ENCODE results near the gene LCN2. TPM values are rescaled to one million over a fixed set of nuclear protein-coding genes. Genes with fewer than 3 reads are reported as not detected.

Gene LCN2
- total and polyA plus RNA-seq, 10 of the 15 experiments (the other 5 are each of a cell fraction or from before 2014, with no cell fraction given), result not detected

DNA sequence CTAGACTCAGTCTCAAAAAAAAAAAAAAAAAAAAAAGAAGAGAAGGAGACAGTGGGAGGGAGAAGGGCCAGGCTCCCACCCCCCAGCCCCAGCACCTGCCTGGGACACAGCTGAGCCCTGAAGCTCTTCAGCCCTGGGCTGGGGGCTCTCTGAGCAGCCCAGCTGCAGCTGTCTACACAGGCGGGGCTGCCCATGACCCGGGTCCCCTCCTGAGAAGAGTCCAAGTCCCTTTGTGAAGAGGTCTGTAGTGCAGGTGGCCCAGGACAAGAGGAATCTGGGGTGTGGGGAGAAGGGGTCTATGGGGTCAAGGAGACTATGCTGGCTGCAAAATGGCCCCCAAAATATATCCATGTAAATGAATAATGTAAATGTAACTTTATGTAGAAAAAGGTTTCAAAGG lies 6.7 kb upstream of the LCN2 start:
- Histone ChIP-seq H3K9ac (ENCODE audit: control insufficient read depth, insufficient read depth, low read length) (no peak overlapping the region), H3K4me2 (ENCODE audit: control insufficient read depth, insufficient read depth) (no peak overlapping the region), H4K20me1 (ENCODE audit: control insufficient read depth, insufficient read depth) (no peaks in the 10 kb centered on the region), H2AFZ (ENCODE audit: control insufficient read depth, low read depth, low read length) (no peak overlapping the region), H3K9me3 (replicated peaks; ENCODE audit: control insufficient read depth, insufficient read depth, low read length) (no peaks in the 10 kb centered on the region), H3K4me1 (ENCODE audit: control insufficient read depth, insufficient read depth, low read length) (no peaks in the 10 kb centered on the region), H3K27me3 (replicated peaks in 1 of 2; ENCODE audit: control insufficient read depth in 2 of 2, insufficient read depth in 2 of 2, low read length in 1 of 2) (no peaks in the 10 kb centered on the region), H3K4me3 (no peak overlapping the region), H3K36me3 (ENCODE audit: control insufficient read depth in 2 of 2, insufficient read depth in 2 of 2, low read length in 1 of 2) (no peaks in the 10 kb centered on the region), H3K79me2 (ENCODE audit: control insufficient read depth, insufficient read depth, low read length) (no peaks in the 10 kb centered on the region), H3K27ac (ENCODE audit: control insufficient read depth, insufficient read depth) (no peak overlapping the region)
- no TSS peak for BruUV-seq (replicated peaks)
- RAD21 ChIA-PET (ENCODE audit: unreplicated experiment), result no interaction called here
- CTCF ChIA-PET, result interaction anchor here (0.8 to 1.5 kb wide), 4 partner anchors 14 to 25 kb away, joined by 3 to 5 read pairs (median 4); no protein-coding TSS in a partner anchor
- DNase-seq (ENCODE audit: low read depth, low spot score) (no peak), ATAC-seq (no peak), FAIRE-seq (no peak)
- WGBS (ENCODE audit: insufficient coverage, insufficient replicate concordance, low lambda C conversion rate, missing lambda C conversion rate), result 0% methylated on average over 2 of the region's 2 CpGs
- intact Hi-C loops (cut with micrococcal nuclease; ENCODE audit: unreplicated experiment) (no loop called here), in situ Hi-C loops (cut with MboI) (no loop called here)
- SMC1A ChIA-PET (ENCODE audit: uncharacterized antibody, unreplicated experiment), result interaction anchor here (1.0 kb wide), 1 partner anchor 25 kb away, joined by 3 read pairs; no protein-coding TSS in a partner anchor
- POLR2A ChIA-PET, result interaction anchor here (0.7 to 1.2 kb wide), 2 partner anchors 18 to 27 kb away, joined by 6 to 9 read pairs; no protein-coding TSS in a partner anchor
- no peak for TF ChIP-seq HDAC6 (IDR thresholded peaks at IDR 0.05; ENCODE audit: unreplicated experiment)
- TF ChIP-seq SKIL (IDR thresholded peaks at IDR 0.05; ENCODE audit: low read depth, poor library complexity, severe bottlenecking), result no peak
- TF ChIP-seq, protein P1, sequence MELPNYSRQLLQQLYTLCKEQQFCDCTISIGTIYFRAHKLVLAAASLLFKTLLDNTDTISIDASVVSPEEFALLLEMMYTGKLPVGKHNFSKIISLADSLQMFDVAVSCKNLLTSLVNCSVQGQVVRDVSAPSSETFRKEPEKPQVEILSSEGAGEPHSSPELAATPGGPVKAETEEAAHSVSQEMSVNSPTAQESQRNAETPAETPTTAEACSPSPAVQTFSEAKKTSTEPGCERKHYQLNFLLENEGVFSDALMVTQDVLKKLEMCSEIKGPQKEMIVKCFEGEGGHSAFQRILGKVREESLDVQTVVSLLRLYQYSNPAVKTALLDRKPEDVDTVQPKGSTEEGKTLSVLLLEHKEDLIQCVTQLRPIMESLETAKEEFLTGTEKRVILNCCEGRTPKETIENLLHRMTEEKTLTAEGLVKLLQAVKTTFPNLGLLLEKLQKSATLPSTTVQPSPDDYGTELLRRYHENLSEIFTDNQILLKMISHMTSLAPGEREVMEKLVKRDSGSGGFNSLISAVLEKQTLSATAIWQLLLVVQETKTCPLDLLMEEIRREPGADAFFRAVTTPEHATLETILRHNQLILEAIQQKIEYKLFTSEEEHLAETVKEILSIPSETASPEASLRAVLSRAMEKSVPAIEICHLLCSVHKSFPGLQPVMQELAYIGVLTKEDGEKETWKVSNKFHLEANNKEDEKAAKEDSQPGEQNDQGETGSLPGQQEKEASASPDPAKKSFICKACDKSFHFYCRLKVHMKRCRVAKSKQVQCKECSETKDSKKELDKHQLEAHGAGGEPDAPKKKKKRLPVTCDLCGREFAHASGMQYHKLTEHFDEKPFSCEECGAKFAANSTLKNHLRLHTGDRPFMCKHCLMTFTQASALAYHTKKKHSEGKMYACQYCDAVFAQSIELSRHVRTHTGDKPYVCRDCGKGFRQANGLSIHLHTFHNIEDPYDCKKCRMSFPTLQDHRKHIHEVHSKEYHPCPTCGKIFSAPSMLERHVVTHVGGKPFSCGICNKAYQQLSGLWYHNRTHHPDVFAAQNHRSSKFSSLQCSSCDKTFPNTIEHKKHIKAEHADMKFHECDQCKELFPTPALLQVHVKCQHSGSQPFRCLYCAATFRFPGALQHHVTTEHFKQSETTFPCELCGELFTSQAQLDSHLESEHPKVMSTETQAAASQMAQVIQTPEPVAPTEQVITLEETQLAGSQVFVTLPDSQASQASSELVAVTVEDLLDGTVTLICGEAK (IDR thresholded peaks at IDR 0.05; ENCODE audit: borderline replicate concordance), result no peak
- no peak for TF ChIP-seq CBFB (IDR thresholded peaks at IDR 0.05; ENCODE audit: low read depth)
- TF ChIP-seq POLR2AphosphoS2 (IDR thresholded peaks at IDR 0.05; ENCODE audit: low read depth, low read length), result no peak
- no peak for TF ChIP-seq CREB1 (IDR thresholded peaks at IDR 0.05; ENCODE audit: low read depth)
- no peak for TF ChIP-seq NFIC (IDR thresholded peaks at IDR 0.05; ENCODE audit: low read depth, low read length)
- TF ChIP-seq MEF2B (IDR thresholded peaks at IDR 0.05; ENCODE audit: partially characterized antibody, poor library complexity, severe bottlenecking), result no peak
- TF ChIP-seq SPI1 (IDR thresholded peaks at IDR 0.05; ENCODE audit: borderline replicate concordance, insufficient read depth, low read depth, low read length), result no peak
- TF ChIP-seq RB1 (IDR thresholded peaks at IDR 0.05; ENCODE audit: borderline replicate concordance), result no peak
- no peak for TF ChIP-seq KAT2A (conservative IDR thresholded peaks at IDR 0.05; ENCODE audit: control insufficient read depth, low read depth, low read length)
- TF ChIP-seq SMAD1 (IDR thresholded peaks at IDR 0.05; ENCODE audit: low read depth, partially characterized antibody), result no peak
- no peak for TF ChIP-seq SUPT20H (IDR thresholded peaks at IDR 0.05; ENCODE audit: borderline replicate concordance, control insufficient read depth, low read depth, low read length)
- TF ChIP-seq, protein P2, sequence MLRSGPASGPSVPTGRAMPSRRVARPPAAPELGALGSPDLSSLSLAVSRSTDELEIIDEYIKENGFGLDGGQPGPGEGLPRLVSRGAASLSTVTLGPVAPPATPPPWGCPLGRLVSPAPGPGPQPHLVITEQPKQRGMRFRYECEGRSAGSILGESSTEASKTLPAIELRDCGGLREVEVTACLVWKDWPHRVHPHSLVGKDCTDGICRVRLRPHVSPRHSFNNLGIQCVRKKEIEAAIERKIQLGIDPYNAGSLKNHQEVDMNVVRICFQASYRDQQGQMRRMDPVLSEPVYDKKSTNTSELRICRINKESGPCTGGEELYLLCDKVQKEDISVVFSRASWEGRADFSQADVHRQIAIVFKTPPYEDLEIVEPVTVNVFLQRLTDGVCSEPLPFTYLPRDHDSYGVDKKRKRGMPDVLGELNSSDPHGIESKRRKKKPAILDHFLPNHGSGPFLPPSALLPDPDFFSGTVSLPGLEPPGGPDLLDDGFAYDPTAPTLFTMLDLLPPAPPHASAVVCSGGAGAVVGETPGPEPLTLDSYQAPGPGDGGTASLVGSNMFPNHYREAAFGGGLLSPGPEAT (IDR thresholded peaks at IDR 0.05; ENCODE audit: low read depth), result no peak
- no peak for TF ChIP-seq ATF3 (IDR thresholded peaks at IDR 0.05; ENCODE audit: borderline replicate concordance, extremely low read depth, low read depth, low read length)

All from GM12878 (cell line).